NCI-H524 treated with DMSO at 0.1 percent for 48 hours (cell line): ENCODE data around the gene CD320.

Source experiments
- DNase-seq: peaks from one replicate; lab custom pipeline; 2025; lab: John Stamatoyannopoulos, UW

Gene CD320

DNA sequence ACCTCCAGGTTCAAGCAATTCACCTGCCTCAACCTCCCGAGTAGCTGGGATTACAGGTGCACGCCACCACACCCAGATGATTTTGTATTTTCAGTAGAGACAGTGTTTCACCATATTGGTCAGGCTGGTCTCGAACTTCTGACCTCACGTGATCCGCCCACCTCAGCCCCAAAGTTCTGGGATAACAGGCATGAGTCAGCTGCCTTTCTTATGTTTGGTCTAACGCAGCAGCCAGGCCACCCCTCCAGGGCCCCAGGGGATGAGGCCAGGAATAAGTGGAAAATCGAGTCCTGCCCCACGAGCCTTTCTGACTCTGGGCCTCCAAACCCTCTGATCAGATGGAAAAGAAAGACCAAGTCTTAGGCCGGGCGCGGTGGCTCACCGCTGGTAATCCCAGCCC, 54.5 kb downstream of the CD320 start:
- DNase-seq = no peak

GRCh38 chr19:8252922-8253589, 55.1 kb downstream of the CD320 start:
- no peak for DNase-seq
